ENCODE measurements around the gene CUX1. TPM values are rescaled to one million over a fixed set of nuclear protein-coding genes. Genes with fewer than 3 reads are reported as not detected.
"Not testable (repeated sequence)": the region's sequence is repeated elsewhere in the genome, so short reads cannot be mapped to it uniquely, and the experiment has no call there.

The CUX1 gene
- total RNA-seq, 2 experiments from 2014 or later: 21.1 to 22.4 TPM

DNA sequence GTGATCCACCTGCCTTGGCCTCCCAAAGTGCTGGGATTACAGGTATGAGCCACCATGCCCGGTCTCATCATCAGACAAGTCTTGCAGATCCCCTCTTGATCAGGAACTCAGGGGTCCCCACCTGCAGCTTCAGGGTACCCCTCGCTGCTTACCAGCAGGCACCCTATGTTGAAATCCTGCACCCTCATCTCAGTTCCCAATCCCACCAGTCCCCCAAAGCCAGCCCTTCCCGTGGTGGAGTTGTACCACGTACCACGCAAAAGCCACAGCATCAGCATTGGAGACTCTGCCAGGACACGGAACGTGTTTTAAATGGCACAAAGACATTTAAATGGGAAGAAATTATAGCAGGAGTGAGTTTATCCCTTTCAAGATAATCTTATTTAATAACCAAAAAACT is 202.0 kb downstream of the CUX1 start:
- H3K27ac Mint-ChIP-seq: no peak overlapping the region
- no peak overlapping the region for H3K4me3 Mint-ChIP-seq
- H3K4me1 Mint-ChIP-seq: no peaks in the 10 kb centered on the region
- no peak for DNase-seq
- H3K36me3 Mint-ChIP-seq (ENCODE audit: low read depth): no peaks in the 10 kb centered on the region
- no peaks in the 10 kb centered on the region for H3K27me3 Mint-ChIP-seq
- CTCF ChIA-PET: no interaction called here
- POLR2A ChIA-PET: no interaction called here
- H3K9me3 Mint-ChIP-seq: no peaks in the 10 kb centered on the region

GRCh38 chr7:102021841-102022618 is 204.6 kb downstream of the CUX1 start:
- no peak overlapping the region for H3K27ac Mint-ChIP-seq
- H3K9me3 Mint-ChIP-seq: no peaks in the 10 kb centered on the region
- H3K36me3 Mint-ChIP-seq (ENCODE audit: low read depth): no peaks in the 10 kb centered on the region
- H3K4me3 Mint-ChIP-seq: no peak overlapping the region
- POLR2A ChIA-PET: no interaction called here
- DNase-seq: no peak
- H3K27me3 Mint-ChIP-seq: no peaks in the 10 kb centered on the region
- CTCF ChIA-PET: no interaction called here
- no peaks in the 10 kb centered on the region for H3K4me1 Mint-ChIP-seq

DNA sequence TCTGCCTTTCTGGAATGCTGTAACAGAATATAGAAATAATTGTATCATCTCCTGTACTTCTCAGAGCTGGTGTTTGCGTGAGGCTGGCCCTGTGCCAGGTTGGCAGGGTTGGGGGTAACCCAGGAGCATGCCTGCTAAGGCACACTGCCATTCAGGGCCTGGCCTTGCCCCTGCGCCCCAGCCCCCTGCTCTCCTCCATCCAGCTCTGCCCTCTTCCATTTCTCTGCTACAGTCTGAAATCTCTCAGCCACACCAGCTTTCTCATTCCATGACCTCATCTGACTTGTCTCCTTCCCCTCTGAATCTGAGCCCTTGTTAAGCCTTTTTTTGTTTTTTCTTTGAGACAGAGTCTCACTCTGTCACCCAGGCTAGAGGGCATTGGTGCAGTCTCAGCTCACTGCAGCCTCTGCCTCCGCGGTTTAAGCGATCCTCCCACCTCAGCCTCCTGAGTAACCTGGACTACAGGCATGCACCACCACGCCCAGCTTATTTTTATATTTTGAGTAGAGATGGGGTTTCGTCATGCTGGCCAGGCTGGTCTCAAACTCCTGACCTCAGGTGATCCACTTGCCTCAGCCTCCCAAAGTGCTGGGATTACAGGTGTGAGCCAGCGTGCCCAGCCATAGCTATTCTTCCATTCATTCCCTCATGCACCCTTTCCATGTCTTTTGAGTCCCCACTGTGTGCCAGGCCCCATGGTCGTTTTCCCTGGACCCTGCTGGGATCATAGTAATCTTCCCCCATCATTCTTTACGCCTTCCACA is 206.8 kb downstream of the CUX1 start:
- H3K9me3 Mint-ChIP-seq: no peaks in the 10 kb centered on the region

GRCh38 chr7:102024769-102025391 is 207.5 kb downstream of the CUX1 start:
- Mint-ChIP-seq H3K9me3 (no peaks in the 10 kb centered on the region), H3K27me3 (no peaks in the 10 kb centered on the region), H3K4me3 (no peak overlapping the region), H3K36me3 (ENCODE audit: low read depth) (no peaks in the 10 kb centered on the region), H3K27ac (no peak overlapping the region), H3K4me1 (peaks cover 4% of the 10 kb centered on the region)
- DNase-seq: no peak
- ChIA-PET CTCF (no interaction called here), POLR2A (no interaction called here)

More for the DNA sequence above, 206.8 kb downstream of the CUX1 start:
- ChIA-PET CTCF (no interaction called here), POLR2A (no interaction called here)
- Mint-ChIP-seq H3K4me3 (no peak overlapping the region), H3K36me3 (ENCODE audit: low read depth) (no peaks in the 10 kb centered on the region), H3K27ac (no peak overlapping the region), H3K4me1 (peaks cover 4% of the 10 kb centered on the region), H3K27me3 (no peaks in the 10 kb centered on the region)
- no peak for DNase-seq

DNA sequence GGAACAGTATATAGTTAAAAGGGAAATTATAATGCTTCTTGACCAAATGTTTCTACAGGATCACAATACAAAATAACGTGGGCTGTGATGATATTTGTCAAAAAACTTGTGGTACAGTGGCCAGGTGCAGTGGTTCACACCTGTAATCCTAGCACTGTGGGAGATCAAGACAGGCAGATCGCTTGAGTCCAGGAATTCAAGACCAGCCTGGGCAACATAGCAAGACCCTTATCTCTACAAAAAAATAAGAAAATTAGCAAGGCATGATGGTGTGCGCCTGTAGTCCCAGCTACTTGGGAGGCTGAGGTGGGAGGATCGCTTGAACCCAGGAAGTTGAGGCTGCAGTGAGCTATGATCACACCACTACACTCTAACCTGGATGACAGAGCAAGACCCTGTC is 208.4 kb downstream of the CUX1 start:
- DNase-seq; H3K36me3 Mint-ChIP-seq (ENCODE audit: low read depth); H3K4me3 Mint-ChIP-seq; H3K9me3 Mint-ChIP-seq; H3K27ac Mint-ChIP-seq; H3K27me3 Mint-ChIP-seq; POLR2A ChIA-PET; H3K4me1 Mint-ChIP-seq; CTCF ChIA-PET: not testable (repeated sequence)

- H3K4me3 Mint-ChIP-seq: no peak overlapping the region
- CTCF ChIA-PET: no interaction called here
- DNase-seq: no peak
- POLR2A ChIA-PET: no interaction called here
- no peak overlapping the region for H3K27ac Mint-ChIP-seq
- no peaks in the 10 kb centered on the region for H3K36me3 Mint-ChIP-seq (ENCODE audit: low read depth)
- peaks cover 4% of the 10 kb centered on the region for H3K4me1 Mint-ChIP-seq
- H3K27me3 Mint-ChIP-seq: no peaks in the 10 kb centered on the region
- no peaks in the 10 kb centered on the region for H3K9me3 Mint-ChIP-seq
Observed at GRCh38 chr7:102028206-102028826, 210.9 kb downstream of the CUX1 start.

DNA sequence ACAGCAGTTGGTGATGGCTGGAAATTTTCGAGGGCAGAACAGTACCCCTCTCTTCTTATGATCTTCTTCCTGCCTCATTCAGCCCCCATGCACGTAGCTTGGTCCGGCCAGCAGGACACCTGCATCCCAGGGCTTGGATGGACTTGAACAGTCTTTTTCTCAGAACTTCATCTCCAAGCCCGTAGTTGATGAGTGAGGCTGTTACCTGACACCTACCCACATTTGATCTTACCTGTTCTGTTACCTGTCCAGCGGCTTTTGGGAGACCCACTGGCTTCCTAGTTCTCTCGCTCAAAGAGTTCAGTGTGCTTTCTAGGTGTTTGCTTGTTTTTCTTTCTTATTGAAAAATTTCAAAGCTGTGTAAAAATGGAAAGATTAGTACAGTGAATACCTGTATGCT is 212.2 kb downstream of the CUX1 start:
- Mint-ChIP-seq H3K27me3 (no peaks in the 10 kb centered on the region), H3K36me3 (ENCODE audit: low read depth) (no peaks in the 10 kb centered on the region), H3K27ac (no peak overlapping the region), H3K4me3 (no peak overlapping the region), H3K9me3 (no peaks in the 10 kb centered on the region), H3K4me1 (peaks cover 4% of the 10 kb centered on the region)
- CTCF ChIA-PET: no interaction called here
- no peak for DNase-seq
- POLR2A ChIA-PET: no interaction called here

GRCh38 chr7:102030696-102031095 is 213.3 kb downstream of the CUX1 start:
- H3K4me3 Mint-ChIP-seq: no peak overlapping the region
- no peaks in the 10 kb centered on the region for H3K36me3 Mint-ChIP-seq (ENCODE audit: low read depth)
- no peak overlapping the region for H3K27ac Mint-ChIP-seq
- H3K27me3 Mint-ChIP-seq: no peaks in the 10 kb centered on the region
- H3K4me1 Mint-ChIP-seq: peaks cover 4% of the 10 kb centered on the region
- H3K9me3 Mint-ChIP-seq: no peaks in the 10 kb centered on the region
- ChIA-PET POLR2A (no interaction called here), CTCF (no interaction called here)
- no peak for DNase-seq

- POLR2A ChIA-PET: no interaction called here
- CTCF ChIA-PET: no interaction called here
- DNase-seq: no peak
- Mint-ChIP-seq H3K9me3 (no peaks in the 10 kb centered on the region), H3K27me3 (no peaks in the 10 kb centered on the region), H3K27ac (no peak overlapping the region), H3K4me1 (no peaks in the 10 kb centered on the region), H3K4me3 (no peak overlapping the region), H3K36me3 (ENCODE audit: low read depth) (no peaks in the 10 kb centered on the region)
Observed at GRCh38 chr7:102036958-102037357, 219.5 kb downstream of the CUX1 start.

- no peak for DNase-seq
- H3K4me3 Mint-ChIP-seq: no peak overlapping the region
- H3K27ac Mint-ChIP-seq: no peak overlapping the region
- H3K36me3 Mint-ChIP-seq (ENCODE audit: low read depth): no peaks in the 10 kb centered on the region
- POLR2A ChIA-PET: no interaction called here
- H3K9me3 Mint-ChIP-seq: no peaks in the 10 kb centered on the region
- H3K27me3 Mint-ChIP-seq: no peaks in the 10 kb centered on the region
- CTCF ChIA-PET: no interaction called here
- no peaks in the 10 kb centered on the region for H3K4me1 Mint-ChIP-seq
Observed at GRCh38 chr7:102039706-102040105, 222.3 kb downstream of the CUX1 start.

DNA sequence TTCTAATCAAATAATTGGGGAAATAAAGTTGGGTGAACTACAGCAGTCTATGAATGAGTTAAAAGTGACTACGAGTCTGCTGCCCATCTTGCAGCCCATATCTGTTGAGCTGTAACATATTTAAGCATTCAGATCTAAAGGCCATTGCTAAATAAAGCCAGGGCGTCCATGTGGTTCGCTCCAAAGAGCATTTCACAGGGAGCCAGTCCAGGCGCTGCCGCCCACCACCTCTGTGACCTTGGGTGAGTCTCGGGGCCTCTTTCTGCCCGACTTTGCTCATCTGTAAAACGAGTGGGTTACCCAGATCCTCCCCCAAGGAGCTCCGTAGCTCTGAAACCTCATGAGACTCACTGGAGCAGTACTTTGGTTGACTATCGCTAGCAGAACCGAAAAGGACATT is 223.1 kb downstream of the CUX1 start:
- ChIA-PET CTCF (interaction anchor here (0.6 kb wide), 2 partner anchors 195 to 351 kb away, joined by 3 to 4 read pairs; no protein-coding TSS in a partner anchor), POLR2A (no interaction called here)
- H3K36me3 Mint-ChIP-seq (ENCODE audit: low read depth): no peaks in the 10 kb centered on the region

DNA sequence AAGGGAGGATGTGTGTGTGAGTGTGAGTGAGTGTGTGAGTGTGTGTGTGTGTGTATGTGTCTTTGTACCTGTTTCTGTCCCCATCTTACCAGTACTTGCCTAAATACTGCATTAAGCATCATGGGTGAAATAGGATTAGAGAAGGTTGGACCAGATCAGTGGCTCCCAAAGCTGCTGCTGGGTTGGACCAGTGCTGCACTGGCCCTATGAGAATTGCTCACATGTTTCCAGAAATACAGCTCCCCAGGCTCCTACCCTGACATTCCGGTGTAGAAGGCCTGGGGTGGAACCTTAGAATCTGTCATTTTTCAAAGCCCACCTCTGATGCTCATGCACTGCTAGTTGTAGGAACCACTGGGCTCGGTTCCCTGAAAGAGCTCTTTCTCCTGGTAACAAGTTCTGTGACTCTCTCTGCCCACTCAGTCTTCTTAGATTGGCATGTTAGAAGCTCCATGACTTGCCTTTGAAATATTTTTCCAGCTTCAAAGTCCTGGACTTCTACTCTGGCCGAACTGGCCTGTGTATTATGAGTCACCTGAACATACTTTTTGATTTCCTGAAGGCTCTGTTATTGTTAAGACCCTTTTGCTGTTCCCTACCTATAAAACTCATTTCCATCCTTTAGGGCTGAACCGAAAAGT is 224.7 kb downstream of the CUX1 start:
- H3K27ac Mint-ChIP-seq: no peak overlapping the region
- ChIA-PET POLR2A (no interaction called here), CTCF (no interaction called here)
- no peaks in the 10 kb centered on the region for H3K36me3 Mint-ChIP-seq (ENCODE audit: low read depth)
- no peaks in the 10 kb centered on the region for H3K4me1 Mint-ChIP-seq
- DNase-seq: no peak
- no peak overlapping the region for H3K4me3 Mint-ChIP-seq
- H3K27me3 Mint-ChIP-seq: no peaks in the 10 kb centered on the region
- H3K9me3 Mint-ChIP-seq: no peaks in the 10 kb centered on the region

More for the DNA sequence above, 223.1 kb downstream of the CUX1 start:
- no peak for DNase-seq
- no peak overlapping the region for H3K27ac Mint-ChIP-seq
- no peaks in the 10 kb centered on the region for H3K27me3 Mint-ChIP-seq
- H3K4me3 Mint-ChIP-seq: no peak overlapping the region
- H3K9me3 Mint-ChIP-seq: no peaks in the 10 kb centered on the region
- no peaks in the 10 kb centered on the region for H3K4me1 Mint-ChIP-seq

DNA sequence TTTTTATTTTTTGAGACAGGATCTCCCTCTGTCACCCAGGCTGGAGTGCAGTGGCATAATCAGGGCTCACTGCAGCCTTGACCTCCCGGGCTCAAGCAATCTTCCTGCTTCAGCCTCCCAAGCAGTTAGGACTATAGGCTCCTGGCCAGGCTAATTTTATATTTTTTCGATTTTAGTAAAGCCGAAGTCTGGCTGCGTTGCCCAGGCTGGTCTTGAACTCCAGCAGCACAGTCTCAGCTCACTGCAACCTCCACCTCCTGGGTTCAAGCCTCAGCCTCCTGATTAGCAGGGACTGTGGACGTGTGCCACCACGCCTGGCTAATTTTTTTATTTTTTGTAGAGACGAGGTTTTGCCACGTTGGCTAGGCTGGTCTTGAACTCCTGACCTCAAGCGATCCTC is 225.4 kb downstream of the CUX1 start:
- CTCF ChIA-PET; POLR2A ChIA-PET; H3K27ac Mint-ChIP-seq; H3K4me3 Mint-ChIP-seq; DNase-seq; H3K9me3 Mint-ChIP-seq; H3K27me3 Mint-ChIP-seq; H3K4me1 Mint-ChIP-seq; H3K36me3 Mint-ChIP-seq (ENCODE audit: low read depth): not testable (repeated sequence)
